Esophagus squamous epithelium (tissue), 5 donors: Measurements from ENCODE around the gene RIMS3. TPM values are rescaled to one million over a fixed set of nuclear protein-coding genes. Genes with fewer than 3 reads are reported as not detected.

ENCODE experiments used
- DNase-seq: peaks from one replicate; lab custom pipeline; 2025; lab: John Stamatoyannopoulos, UW
- H3K27ac ChIP-seq, 4 donors: fragments of 200-600 bp; sonication (generic); one replicate each; pipeline ENCODE4 v1.5.1; 2016 to 2019; ENCODE audit warnings: mild to moderate bottlenecking in 1 of 4
- H3K27me3 ChIP-seq, 4 donors: fragments of 200-600 bp; sonication (generic); 1 replicate in 3 of 4; 2 replicates in 1 of 4; pipeline versions ENCODE4 v1.5.1 to v1.6.0; 2017 to 2021; ENCODE audit warnings: antibody characterized with exemption in 1 of 4
- H3K36me3 ChIP-seq, 3 donors: fragments of 200-600 bp; sonication (generic); one replicate each; pipeline ENCODE4 v1.5.1; 2016 to 2019
- H3K4me1 ChIP-seq, 3 donors: fragments of 200-600 bp; sonication (generic); one replicate each; pipeline ENCODE4 v1.5.1; 2017 to 2019
- H3K4me3 ChIP-seq, 4 donors: fragments of 200-600 bp; sonication (generic); 1 replicate in 3 of 4; 2 replicates in 1 of 4; pipeline ENCODE4 v1.5.1; 2016 to 2019; ENCODE audit warnings: mild to moderate bottlenecking in 2 of 4, moderate library complexity in 1 of 4
- H3K9me3 ChIP-seq, 3 donors: fragments of 200-600 bp; sonication (generic); one replicate each; pipeline ENCODE4 v1.5.1; 2016 to 2019
- CTCF ChIP-seq, 6 experiments: fragments of 450-650 bp in 4 of 6; fragments of 200-600 bp in 2 of 6; sonication (generic) in 2 of 6; IDR thresholded peaks; one replicate each; pipeline ENCODE4 v1.5.1; 2016 to 2019; ENCODE audit warnings: antibody characterized with exemption in 6 of 6, mild to moderate bottlenecking in 4 of 6, moderate library complexity in 4 of 6
- POLR2A ChIP-seq, 4 donors: fragments of 450-650 bp; IDR thresholded peaks; one replicate each; pipeline ENCODE4 v1.6.1; 2017; ENCODE audit warnings: antibody characterized with exemption in 4 of 4, mild to moderate bottlenecking in 4 of 4, moderate library complexity in 3 of 4
- WGBS, 2 donors: methylation state at CpG; one replicate each; pipeline ENCODE4 v1.1.5; 2018; 5-methylcytosine and 5-hydroxymethylcytosine counted together
- intact Hi-C: fragments of 100-400 bp; cut with DNase I; formaldehyde crosslinking; loops from one replicate; pipeline ENCODE4 v1.15.0; 2022
- total RNA-seq, 4 donors: library from RNA; depleted of rRNA; stranded (reverse); fragments of >200 nt; gene quantifications; one replicate each; pipeline ENCODE4 v1.1.0, GENCODE V29; 2016
- donor health status: DM: yes; HTN: yes; CAD: no.

The RIMS3 gene
- total RNA-seq, 4 donors from 2014 or later: 1.0 to 2.5 (median 1.5) TPM

GRCh38 chr1:40673452-40673851 lies 8.0 kb upstream of the RIMS3 start:
- Histone ChIP-seq H3K4me3 (no peak overlapping the region), H3K27me3 (peaks cover 0 to 17% (median 0%) of the 10 kb centered on the region in 4 donors), H3K36me3 (no peaks in the 10 kb centered on the region), H3K4me1 (peaks cover 3 to 17% (median 4%) of the 10 kb centered on the region in 3 donors), H3K27ac (no peak overlapping the region), H3K9me3 (no peaks in the 10 kb centered on the region)
- DNase-seq: no peak
- no peak for TF ChIP-seq POLR2A (IDR thresholded peaks at IDR 0.05)
- TF ChIP-seq CTCF (IDR thresholded peaks at IDR 0.05): no peak
- intact Hi-C loops: no loop called here
- 71 to 75% methylated on average over 4 of the region's 4 CpGs for WGBS, 2 donors

- no peak for DNase-seq
- Histone ChIP-seq H3K36me3 (no peaks in the 10 kb centered on the region), H3K27me3 (no peaks in the 10 kb centered on the region), H3K4me1 (peaks cover 11 to 34% (median 12%) of the 10 kb centered on the region in 3 donors), H3K9me3 (no peaks in the 10 kb centered on the region), H3K4me3 (peak overlapping the region in 2 of 4 donors; percentile 26 to 49), H3K27ac (no peak overlapping the region)
- intact Hi-C loops: loop anchor here (10.0 kb wide), 1 partner anchor 54 kb away; no protein-coding TSS in a partner anchor
- TF ChIP-seq POLR2A (IDR thresholded peaks at IDR 0.05): no peak
- peak; percentile 89 to 98 (median 92) for TF ChIP-seq CTCF (IDR thresholded peaks at IDR 0.05)
- 10 to 11% methylated on average over 13 to 18 of the region's 21 CpGs for WGBS, 2 donors
Measured at GRCh38 chr1:40668769-40669525, 3.5 kb upstream of the RIMS3 start.

GRCh38 chr1:40664791-40665190 lies 691 bp downstream of the RIMS3 start:
- TF ChIP-seq POLR2A (IDR thresholded peaks at IDR 0.05): no peak
- TF ChIP-seq CTCF (IDR thresholded peaks at IDR 0.05): no peak
- Histone ChIP-seq H3K27ac (peak overlapping the region in 2 of 4 donors; percentile 50 to 77), H3K4me3 (peak overlapping the region; percentile 46 to 75 (median 67))

DNA sequence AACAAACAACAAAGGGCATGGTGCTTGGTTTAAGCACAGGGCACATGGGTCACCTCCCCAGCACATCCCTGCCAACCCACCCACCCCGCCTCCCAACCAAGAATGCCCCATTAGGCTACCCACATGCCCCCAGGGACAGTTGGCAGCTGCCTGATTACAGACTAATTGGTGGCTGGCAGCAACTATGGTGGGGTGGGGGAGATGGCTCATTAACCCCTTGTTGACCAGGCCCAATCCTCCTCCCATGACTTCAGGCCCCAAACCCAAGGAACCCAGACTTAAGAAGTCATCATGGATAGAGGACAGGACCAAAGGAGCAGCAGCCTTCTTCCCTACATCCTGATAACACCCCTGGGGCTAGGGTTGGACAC lies 1.3 kb downstream of the RIMS3 start:
- WGBS, 2 donors: 86% methylated on average over 1 of the region's 1 CpG; no CpG with 5 or more reads in 1 of the 2 donors
- Histone ChIP-seq H3K27me3 (no peaks in the 10 kb centered on the region), H3K9me3 (no peaks in the 10 kb centered on the region), H3K36me3 (no peaks in the 10 kb centered on the region), H3K4me3 (no peak overlapping the region), H3K4me1 (peaks cover 12 to 47% (median 14%) of the 10 kb centered on the region in 3 donors), H3K27ac (no peak overlapping the region)
- intact Hi-C loops: loop anchor here (10.0 kb wide), 1 partner anchor 49 kb away; no protein-coding TSS in a partner anchor
- TF ChIP-seq POLR2A (IDR thresholded peaks at IDR 0.05): no peak
- no peak for TF ChIP-seq CTCF (IDR thresholded peaks at IDR 0.05)
- DNase-seq: no peak

More at GRCh38 chr1:40664791-40665190, 691 bp downstream of the RIMS3 start:
- Histone ChIP-seq H3K4me1 (peaks cover 12 to 47% (median 14%) of the 10 kb centered on the region in 3 donors), H3K27me3 (no peaks in the 10 kb centered on the region), H3K9me3 (no peaks in the 10 kb centered on the region), H3K36me3 (no peaks in the 10 kb centered on the region)
- DNase-seq: no peak
- intact Hi-C loops: loop anchor here (10.0 kb wide), 1 partner anchor 50 kb away; no protein-coding TSS in a partner anchor
- 53% methylated on average over 2 of the region's 2 CpGs; no CpG with 5 or more reads in 1 of the 2 donors for WGBS, 2 donors
